Fibroblast of skin of left quadriceps (primary cell): Measurements from ENCODE around the gene PDGFB.

Experiments used
- DNase-seq, 2 experiments: peaks; one replicate each; pipeline ENCODE4 v3.0.0-alpha.2; 2013; ENCODE audit warnings: low read depth in 2 of 2

PDGFB gene

DNA sequence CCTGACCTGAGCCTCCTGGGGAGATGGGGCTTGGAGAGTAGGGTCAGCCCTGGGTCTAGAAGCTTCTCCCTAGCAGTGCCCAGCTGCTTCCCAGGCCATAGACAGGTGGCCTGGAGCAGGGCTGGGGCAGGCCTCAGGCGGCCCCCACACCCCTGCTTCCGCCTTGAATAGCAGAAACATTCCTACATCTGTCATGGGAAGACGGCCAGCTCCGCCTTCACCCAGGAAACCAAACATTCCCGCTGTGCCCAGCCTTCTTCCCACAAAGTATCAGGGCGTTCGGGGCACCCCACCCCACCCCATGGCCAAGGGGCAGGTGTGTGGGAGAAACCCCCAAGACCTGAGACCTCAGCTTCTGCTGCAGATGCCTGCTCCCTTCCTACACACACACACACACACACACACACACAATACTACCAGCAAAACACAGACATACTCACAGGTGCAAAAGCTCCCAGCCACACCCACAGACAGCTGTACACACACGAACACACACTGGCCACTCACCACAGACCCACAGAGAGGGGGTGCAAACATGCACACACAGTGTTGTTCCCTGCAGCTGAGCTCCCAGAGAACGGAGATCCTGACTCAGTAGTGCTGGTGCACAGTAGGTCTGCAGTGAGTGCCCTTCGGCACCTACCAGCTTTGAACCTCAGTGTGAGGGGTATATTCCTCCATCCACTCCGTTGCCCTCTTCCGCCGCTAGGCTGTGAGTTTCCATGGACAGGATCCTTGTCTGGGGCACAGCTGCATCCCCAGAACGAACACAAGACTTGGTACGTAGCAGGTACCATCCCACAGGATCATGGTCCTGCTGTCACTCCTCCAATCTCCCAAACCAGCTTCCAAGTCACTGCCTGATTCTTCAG is 37.4 kb downstream of the PDGFB start:
- no peak for DNase-seq

DNA sequence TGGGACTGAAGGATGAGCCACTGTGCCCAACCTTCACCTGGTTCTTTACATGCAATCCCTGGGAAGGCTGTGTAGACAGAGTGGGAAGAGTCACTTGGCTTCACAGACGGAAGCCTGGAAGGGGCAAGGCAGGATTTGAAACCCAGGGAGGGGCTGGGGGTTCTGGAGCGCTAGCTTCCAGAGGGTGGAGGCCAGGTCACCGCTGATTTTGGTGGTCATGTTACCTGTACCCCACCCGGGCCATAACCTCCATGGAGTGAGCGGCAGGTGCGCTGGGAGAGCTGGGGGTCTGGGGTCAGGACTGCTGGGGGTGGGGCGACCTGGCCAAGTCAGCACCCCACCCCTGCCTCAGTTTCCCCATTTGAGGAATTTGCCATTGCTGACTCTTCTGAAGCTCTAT is 38.3 kb downstream of the PDGFB start:
- DNase-seq = no peak

DNA sequence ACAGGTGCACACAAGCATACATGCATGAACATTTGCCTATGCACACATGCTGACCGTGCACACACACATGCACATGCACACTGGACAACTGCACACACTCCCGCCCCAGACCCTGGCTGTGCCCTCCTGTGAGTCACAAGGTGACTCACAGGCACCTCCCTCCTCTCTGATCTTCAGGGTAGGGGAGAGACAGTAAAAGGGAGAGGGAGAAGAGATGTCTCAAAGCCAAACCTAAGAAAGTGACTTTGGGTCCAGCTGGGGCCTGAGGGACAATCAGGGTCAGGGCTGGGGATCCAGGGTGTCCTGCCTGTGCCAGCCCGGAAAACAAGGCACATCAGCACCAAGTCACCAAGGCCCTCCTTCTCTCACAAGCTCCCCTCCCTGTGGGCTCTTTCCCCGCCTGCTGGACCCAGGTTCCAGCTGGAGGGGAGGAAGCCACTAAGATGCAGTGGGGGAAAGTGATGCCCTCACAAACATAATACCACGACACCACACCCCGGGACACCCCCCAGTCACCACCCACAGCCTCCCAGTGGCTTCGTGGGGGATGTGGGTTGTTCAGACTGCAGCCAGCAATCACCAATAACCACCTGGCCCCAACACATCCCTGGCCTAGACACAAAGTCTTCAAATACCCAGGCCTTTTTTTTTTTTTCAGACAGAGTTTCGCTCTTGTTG is 39.3 kb downstream of the PDGFB start:
- DNase-seq = no peak

DNA sequence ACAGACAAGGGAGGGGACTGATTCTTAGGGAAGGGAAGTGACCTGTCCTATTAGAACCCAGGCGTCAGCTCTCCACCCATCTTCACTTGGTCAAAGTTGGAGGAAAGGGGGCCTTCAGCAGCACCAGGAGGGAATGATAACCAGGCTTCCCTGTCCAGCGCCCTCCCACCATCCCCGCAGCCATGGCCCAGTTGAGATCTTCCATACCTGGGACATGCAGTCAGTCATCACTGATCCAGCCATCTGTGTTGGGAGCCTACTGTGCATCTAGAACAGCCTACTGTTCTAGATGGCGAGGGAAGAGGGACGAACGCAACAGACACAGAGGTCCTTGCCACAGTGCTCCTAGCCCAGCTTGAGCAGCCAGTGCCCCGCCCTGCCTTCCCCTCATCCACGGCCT is 40.6 kb downstream of the PDGFB start:
- DNase-seq = no peak

DNA sequence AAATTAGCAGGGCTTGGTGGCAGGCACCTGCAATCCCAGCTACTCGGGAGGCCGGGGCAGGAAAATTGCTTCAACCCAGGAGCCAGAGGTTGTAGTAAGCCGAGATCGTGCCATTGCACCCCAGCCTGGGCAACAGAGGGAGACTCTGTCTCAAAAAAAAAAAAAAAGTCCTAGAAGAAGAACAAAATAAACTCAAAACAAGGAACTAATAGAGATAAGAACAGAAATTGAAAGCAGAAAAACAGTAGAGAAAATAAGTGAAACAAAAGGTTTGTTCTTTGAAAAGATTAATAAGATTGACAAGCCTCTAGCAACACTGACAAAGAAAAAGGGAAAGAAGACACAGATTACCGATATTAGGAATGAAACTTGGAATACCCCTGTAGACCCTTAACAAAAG is 47.2 kb downstream of the PDGFB start:
- no peak for DNase-seq

DNA sequence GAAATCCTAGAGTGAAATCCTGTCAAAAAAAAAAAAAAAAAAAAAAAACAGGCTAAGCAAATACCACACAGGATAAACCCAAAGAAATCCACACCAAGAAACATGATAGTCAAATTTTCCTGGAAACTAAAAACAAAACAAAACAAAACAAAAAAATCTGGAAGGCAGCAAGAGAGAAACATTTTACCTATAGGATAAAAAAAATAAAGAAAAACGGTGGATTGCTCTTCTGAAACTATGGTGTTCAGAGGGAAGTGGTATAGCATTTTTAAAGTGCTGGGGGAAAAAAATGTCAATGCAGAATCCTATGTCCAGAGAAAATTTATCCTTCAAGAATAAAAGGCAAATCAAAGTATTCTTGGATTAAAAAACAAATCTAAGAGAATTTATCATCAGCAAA is 50.7 kb downstream of the PDGFB start:
- no peak for DNase-seq

DNA sequence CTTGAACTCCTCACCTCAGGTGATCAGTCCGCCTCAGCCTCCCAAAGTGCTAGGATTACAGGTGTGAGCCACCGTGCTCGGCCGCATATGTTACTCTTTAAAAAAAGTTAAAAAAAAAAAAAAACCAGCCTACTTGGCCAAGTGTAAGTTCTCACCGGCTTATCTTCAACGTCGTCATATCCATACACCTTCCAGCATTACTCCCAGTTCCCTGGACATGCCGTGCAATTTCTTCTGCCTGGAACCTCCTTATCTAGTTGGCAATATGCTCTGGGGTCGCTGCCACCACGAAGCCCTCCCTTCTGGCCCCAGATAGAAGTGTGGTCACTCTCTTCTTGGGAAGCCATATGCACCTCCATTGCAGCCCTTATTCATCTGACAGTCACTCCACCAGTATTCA is 56.0 kb downstream of the PDGFB start:
- DNase-seq = no peak

DNA sequence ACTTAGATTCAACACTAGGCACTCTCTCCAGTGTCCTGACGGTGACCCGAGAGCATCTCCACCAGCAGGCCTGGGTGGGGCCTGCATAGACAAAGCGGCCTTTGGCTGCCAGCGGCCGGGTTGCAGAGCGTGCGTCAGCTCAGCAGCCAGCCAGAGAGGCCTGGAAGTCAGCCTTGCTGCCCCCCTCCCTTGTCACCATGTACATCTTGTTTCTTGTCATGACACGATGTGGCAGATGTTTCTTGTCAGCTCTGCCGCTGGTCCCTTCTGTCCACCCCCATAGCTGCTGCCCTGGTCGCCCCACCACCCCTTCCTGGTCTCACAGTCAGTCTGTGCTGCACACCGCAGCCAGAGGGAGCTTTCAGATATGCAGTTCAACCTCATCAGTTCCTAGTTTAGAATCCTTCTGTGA is 59.2 kb downstream of the PDGFB start:
- no peak for DNase-seq

DNA sequence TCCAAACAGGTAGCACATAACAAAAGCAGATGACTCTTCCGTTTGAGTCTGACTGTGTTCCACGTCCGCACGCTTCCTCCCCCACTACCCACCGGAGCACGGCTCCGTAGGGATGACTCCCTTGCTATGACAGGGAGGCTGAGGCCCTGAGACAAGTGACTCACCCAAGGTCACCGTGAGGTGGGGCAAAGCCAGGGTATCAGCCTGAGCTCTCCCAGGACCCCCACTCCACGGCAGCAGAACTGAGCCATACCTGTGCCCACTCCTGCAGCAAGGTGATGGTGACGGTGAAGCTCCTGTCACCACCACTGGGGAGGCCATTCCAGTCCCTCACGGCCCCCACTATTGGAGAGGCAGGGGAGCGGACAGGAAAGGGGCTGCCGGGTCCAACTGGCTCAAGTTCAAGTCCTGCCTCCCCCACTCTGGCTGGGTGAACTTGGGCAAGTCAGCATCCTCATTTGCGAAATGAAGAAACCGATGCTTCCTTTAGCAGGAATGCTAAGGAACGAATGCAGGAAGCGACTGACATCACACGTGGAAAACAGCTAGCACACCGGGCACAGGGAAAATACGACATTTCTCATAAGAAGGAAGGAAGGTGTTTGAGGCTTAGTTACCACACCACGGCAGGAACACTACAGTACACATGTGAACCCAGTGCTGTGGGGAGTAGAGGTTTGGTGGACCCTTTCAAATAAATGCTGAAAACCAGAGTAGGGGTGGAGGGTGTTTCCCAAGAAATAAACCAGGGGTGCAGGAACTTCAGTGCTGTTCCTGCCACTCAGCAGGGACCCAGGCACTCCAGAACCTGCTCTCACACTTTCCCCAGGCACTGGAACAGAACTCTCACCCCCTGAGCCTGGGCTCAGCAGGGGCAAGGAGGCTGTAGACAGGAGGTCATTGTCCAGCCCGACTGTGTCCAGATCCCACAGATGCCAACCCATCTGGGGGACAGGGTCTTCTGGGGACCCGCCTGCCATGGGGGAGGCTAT is 59.9 kb downstream of the PDGFB start:
- no peak for DNase-seq

DNA sequence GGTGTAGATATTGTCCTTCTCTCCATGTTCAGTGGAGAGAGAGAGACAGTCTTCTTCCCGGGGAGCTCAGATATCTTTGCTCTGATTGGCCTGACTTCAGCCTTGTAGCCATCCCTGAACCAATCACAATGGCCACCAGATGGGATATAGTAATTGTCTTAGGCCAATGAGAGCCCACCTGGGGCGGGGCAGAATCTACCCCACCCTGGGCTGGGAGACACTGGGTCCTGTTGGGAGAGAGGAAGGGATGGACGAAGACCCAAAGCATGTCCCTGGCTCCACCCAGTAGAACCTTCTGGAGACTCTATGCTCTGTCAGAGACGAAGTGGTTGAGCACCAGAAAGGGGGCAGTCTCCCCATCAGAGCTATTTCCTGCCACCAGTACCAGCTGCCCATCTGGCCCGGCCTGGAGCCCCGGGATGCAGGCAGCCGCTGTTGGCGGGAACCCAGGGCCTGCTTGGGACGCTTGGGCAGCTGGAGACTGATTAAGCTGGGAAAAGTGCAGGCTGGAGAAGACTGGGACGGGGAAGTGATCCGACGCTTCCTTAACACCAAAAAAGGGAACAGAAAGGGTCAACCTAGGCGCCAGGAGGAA is 60.7 kb downstream of the PDGFB start:
- DNase-seq = no peak

DNA sequence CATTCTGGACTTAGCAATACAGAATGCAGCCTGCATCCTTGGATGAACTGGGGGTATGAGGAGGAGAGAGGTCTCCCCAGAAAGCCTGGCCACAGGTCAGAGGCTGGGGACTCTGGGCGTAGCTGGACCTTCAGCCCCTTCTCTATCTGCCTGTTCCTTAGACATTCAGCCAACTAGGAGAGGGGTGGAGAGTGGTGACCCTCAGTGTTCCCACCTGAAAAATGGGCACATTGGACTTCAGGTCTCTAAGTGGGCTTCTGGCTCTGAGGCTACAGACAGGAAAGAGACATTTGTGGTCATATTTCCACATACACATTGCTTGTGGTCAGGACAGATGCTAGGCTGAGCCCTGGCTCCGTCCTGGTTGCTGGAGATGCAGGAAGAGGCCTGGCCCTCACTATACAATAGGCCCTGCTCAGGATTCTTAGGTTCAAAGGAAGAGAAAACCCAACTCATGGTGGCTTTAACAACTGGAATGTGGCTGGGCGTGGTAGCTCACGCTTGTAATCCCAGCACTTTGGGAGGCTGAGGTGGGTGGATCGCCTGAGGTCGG is 62.2 kb downstream of the PDGFB start:
- no peak for DNase-seq

DNA sequence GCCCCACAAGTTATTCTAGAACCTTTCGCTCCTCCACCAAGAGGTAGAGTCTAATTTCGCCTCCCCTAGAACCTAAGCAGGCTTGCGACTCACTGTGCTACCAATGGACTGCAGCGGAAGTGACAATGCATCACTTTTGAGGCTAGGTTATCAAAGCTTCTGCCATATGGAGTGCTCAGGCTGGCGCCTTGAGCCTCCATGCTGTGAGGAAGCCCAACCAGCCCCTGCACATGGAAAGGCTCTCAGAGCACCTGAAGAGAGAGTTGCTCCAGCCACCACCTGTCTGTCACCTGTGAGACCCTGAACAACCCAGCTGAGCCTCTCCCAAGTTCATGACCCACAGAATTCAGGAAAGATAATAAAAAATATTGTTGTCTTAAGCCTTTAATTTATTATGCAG is 63.0 kb downstream of the PDGFB start:
- no peak for DNase-seq

DNA sequence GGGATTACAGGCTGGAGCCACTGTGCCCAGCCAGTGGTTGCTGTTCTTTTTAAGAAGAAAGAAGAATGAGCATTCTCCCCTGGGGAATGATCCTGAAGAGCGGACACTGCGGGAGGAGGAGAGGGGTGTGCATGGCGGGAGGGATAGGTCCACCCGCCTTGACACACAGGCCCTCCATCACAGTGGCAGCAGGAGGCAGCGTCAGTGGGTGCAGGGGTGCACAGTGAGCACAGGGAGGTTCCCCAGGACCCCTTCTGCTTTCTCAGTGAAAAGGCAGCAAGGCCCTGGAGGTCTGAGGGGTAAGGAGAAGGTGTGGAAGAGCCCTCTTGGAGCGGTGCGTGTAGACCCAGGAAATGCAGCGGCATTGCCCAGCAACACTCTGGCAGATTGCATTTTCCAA is 63.4 kb downstream of the PDGFB start:
- DNase-seq = no peak

DNA sequence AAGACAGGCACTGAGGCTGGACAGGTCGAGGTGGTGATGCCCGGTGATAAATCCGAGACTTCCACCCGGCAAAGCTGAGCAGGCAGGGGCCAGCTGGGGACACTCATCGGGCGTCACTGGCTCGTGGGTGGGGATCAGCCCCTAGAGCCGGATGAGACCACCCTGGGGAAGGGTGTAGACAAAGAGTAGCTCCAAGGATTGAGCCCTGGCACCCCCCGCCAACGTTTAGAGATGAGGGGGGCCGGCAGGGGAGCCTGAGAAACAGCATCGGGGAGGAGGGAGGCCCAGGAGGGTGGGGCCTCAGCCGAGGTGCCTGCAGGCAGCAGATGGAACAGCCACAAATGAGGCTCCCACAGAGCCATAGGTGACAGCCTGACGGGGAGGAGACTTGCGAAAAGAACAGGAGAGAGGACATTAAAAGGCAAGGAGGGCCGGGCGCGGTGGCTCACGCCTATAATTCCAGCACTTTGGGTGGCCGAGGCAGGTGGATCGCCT is 64.9 kb downstream of the PDGFB start:
- no peak for DNase-seq

DNA sequence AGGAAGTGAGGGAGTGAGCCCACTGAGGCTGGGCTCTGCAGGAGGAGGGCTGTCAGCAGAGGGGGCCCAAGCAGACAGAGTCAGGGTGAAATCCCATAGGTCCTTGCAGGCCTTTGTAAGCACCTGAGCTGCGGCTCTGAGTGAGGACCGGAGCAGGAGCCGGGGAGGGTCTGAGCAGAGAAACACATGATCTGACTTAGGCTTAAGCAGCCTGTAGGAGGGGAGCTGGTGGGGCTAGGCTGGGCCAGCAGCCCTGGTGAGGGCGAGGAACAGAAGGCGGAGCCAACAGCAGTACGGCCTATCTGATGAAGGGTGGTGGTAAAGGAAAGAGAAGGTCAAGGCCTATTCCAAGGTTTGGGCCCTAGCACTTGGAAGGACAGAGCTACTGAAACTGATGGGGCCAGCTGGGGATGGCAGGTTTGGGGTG is 65.4 kb downstream of the PDGFB start:
- no peak for DNase-seq

DNA sequence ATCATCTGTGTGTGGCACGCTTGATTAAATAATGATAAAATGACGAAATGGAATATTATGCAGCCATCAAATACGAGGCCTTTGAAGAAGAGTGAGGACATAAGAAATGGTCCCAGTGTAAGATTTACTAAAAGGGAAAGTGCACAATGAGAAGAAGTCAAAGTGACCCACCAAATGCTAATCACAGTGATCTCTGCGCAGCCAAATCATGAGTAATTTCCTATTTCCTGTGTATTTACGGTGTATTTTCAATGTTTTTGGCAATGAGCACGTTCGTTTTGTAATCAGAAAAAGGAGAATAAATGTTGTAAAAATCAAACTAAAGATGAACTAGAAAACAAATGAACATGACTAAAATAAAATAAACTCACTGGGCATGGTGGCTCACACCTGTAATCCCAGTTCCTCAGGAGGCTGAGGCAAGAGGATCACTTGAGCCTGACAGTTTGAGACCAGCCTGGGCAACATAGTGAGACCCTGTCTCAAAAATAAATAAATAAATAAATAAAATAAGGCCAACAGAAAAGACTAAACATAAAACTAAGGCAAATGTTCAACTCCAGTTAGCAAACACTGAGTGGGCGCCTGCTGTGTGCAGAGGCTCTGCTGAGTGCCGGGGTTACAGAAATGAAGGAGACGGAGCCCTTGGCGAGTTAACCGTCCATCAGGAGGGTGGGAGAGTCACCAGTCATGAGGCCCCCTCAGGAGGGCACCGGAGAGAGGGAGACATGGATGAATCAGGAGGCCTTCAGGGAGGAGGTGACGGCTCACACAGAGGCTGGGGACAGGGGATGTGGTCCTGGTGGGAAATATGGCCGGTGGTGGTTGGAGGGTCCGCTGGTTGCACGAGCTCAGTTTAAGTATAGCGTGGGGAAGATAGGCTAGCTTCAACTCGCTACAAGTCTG is 66.3 kb downstream of the PDGFB start:
- DNase-seq = no peak

DNA sequence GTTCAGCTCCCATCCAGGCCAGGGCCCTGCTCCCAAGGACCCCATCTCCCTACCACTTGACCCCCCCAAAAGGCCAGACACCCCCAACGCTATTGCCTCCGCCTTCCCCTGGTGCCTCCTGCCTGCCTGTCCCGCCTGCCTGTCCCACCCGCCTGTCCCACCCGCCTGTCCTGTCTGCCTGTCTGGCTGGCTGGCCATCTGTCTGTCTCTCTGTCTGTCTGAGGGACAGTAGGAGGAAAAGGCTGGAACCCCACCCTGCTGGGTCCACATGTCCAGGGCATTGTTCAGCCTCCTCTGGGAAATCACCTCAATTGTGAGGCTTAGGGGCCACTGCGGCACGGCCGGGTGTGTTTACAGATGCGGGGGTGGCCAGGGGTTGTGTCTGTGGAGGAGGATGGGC is 67.0 kb downstream of the PDGFB start:
- DNase-seq = no peak

DNA sequence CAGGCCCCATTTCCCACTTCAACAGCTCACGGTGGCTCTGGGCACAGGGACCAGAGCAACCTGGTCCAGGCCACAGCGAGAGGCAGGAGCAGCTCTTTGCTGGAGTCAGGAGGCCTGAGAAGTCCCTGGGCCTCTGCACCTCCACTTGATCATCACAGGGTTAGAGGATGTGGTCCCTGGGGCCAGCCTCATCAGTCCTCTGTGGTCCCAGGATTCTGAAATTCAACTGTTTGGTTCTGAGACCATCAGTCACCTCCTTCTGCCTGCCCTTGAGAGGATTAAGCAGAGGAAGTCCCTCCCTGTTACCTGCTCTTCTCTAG is 67.4 kb downstream of the PDGFB start:
- DNase-seq = no peak

DNA sequence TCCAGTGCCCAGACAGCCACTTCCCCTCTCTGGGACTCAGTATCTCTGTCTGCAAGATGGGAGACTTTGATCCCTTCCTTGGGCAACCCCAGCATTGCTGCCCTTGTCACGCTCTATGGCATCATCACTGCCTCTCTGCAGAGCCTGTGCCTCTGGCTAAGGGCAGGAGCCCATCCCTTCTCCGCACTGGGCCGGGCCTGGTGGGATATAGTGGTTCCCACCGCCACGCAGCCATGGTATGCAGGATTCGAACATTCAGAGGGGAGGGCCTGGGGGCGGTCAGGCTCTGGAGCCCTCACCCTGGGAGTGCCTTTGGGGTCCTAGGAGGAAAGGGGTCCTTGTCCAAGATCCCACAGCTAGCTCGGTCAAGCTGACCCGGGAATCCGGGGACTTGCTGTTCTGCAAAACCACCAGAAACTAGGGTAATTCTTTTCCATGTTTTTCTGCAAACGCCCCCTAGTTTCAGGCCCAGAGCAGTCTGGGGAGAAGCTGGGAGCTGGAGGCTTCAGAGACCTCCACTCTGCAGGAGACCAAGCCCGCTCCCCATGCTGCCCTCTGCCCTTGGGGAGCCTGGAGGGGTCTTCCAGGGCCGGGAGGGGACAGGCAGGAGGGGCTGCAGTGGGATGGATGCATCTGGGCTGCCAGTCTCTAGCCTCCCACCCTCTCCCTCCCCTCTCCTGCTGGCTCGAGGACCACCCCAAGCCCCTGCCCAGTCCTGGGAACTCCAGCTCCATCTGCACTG is 67.9 kb downstream of the PDGFB start:
- DNase-seq = no peak
